ENCODE measurements around the gene NUMA1.

NUMA1 gene

GRCh38 chr11:72075756-72076155 lies 4.6 kb downstream of the NUMA1 start:
- Histone ChIP-seq H3K27me3 (ENCODE audit: control insufficient read depth in 1 of 2, insufficient read depth in 2 of 2, low read length in 2 of 2) (no peaks in the 10 kb centered on the region), H3K4me3 (ENCODE audit: low read depth in 1 of 2, low read length in 2 of 2) (no peak overlapping the region), H3K27ac (ENCODE audit: low read depth, low read length) (no peak overlapping the region), H3K4me1 (ENCODE audit: insufficient read depth, low read length) (peaks cover 22% of the 10 kb centered on the region), H3K9me3 (ENCODE audit: low read length) (no peaks in the 10 kb centered on the region), H3K9ac (ENCODE audit: low read length) (no peak overlapping the region), H3K36me3 (ENCODE audit: insufficient read depth, low read length) (no peaks in the 10 kb centered on the region)

GRCh38 chr11:72075109-72075508 lies 5.2 kb downstream of the NUMA1 start:
- Histone ChIP-seq H3K4me1 (ENCODE audit: insufficient read depth, low read length) (peaks cover 27% of the 10 kb centered on the region), H3K27me3 (ENCODE audit: control insufficient read depth in 1 of 2, insufficient read depth in 2 of 2, low read length in 2 of 2) (no peaks in the 10 kb centered on the region), H3K27ac (ENCODE audit: low read depth, low read length) (no peak overlapping the region), H3K9ac (ENCODE audit: low read length) (no peak overlapping the region), H3K9me3 (ENCODE audit: low read length) (no peaks in the 10 kb centered on the region), H3K4me3 (ENCODE audit: low read depth in 1 of 2, low read length in 2 of 2) (no peak overlapping the region), H3K36me3 (ENCODE audit: insufficient read depth, low read length) (no peaks in the 10 kb centered on the region)

GRCh38 chr11:72072348-72072747 lies 8.0 kb downstream of the NUMA1 start:
- H3K4me1 ChIP-seq (ENCODE audit: insufficient read depth, low read length): peaks cover 39% of the 10 kb centered on the region
- no peaks in the 10 kb centered on the region for H3K27me3 ChIP-seq (ENCODE audit: control insufficient read depth in 1 of 2, insufficient read depth in 2 of 2, low read length in 2 of 2)
- no peaks in the 10 kb centered on the region for H3K9me3 ChIP-seq (ENCODE audit: low read length)
- H3K27ac ChIP-seq (ENCODE audit: low read depth, low read length): peak overlapping the region; percentile 43
- no peak overlapping the region for H3K9ac ChIP-seq (ENCODE audit: low read length)
- H3K36me3 ChIP-seq (ENCODE audit: insufficient read depth, low read length): no peaks in the 10 kb centered on the region
- H3K4me3 ChIP-seq (ENCODE audit: low read depth in 1 of 2, low read length in 2 of 2): no peak overlapping the region

GRCh38 chr11:72070491-72070890 lies 9.9 kb downstream of the NUMA1 start:
- peaks cover 49% of the 10 kb centered on the region for H3K4me1 ChIP-seq (ENCODE audit: insufficient read depth, low read length)
- H3K9me3 ChIP-seq (ENCODE audit: low read length): no peaks in the 10 kb centered on the region
- H3K27me3 ChIP-seq (ENCODE audit: control insufficient read depth in 1 of 2, insufficient read depth in 2 of 2, low read length in 2 of 2): no peaks in the 10 kb centered on the region
- H3K36me3 ChIP-seq (ENCODE audit: insufficient read depth, low read length): no peaks in the 10 kb centered on the region
- H3K27ac ChIP-seq (ENCODE audit: low read depth, low read length): no peak overlapping the region
- no peak overlapping the region for H3K9ac ChIP-seq (ENCODE audit: low read length)
- no peak overlapping the region for H3K4me3 ChIP-seq (ENCODE audit: low read depth in 1 of 2, low read length in 2 of 2)

- H3K27ac ChIP-seq (ENCODE audit: low read depth, low read length): peak overlapping the region; percentile 53
- no peaks in the 10 kb centered on the region for H3K36me3 ChIP-seq (ENCODE audit: insufficient read depth, low read length)
- peak overlapping the region in 1 of 2 donors; percentile 14 for H3K4me3 ChIP-seq (ENCODE audit: low read depth in 1 of 2, low read length in 2 of 2)
- no peak overlapping the region for H3K9ac ChIP-seq (ENCODE audit: low read length)
- H3K27me3 ChIP-seq (ENCODE audit: control insufficient read depth in 1 of 2, insufficient read depth in 2 of 2, low read length in 2 of 2): no peaks in the 10 kb centered on the region
- no peaks in the 10 kb centered on the region for H3K9me3 ChIP-seq (ENCODE audit: low read length)
- H3K4me1 ChIP-seq (ENCODE audit: insufficient read depth, low read length): peaks cover 49% of the 10 kb centered on the region
Measured at GRCh38 chr11:72069787-72070251, 10.5 kb downstream of the NUMA1 start.

- peak overlapping the region; percentile 53 for H3K27ac ChIP-seq (ENCODE audit: low read depth, low read length)
- H3K27me3 ChIP-seq (ENCODE audit: control insufficient read depth in 1 of 2, insufficient read depth in 2 of 2, low read length in 2 of 2): no peaks in the 10 kb centered on the region
- peak overlapping the region in 1 of 2 donors; percentile 14 for H3K4me3 ChIP-seq (ENCODE audit: low read depth in 1 of 2, low read length in 2 of 2)
- no peak overlapping the region for H3K9ac ChIP-seq (ENCODE audit: low read length)
- H3K4me1 ChIP-seq (ENCODE audit: insufficient read depth, low read length): peaks cover 49% of the 10 kb centered on the region
- no peaks in the 10 kb centered on the region for H3K9me3 ChIP-seq (ENCODE audit: low read length)
- H3K36me3 ChIP-seq (ENCODE audit: insufficient read depth, low read length): no peaks in the 10 kb centered on the region
Measured at GRCh38 chr11:72069200-72069599, 11.1 kb downstream of the NUMA1 start.

GRCh38 chr11:72067676-72068075 lies 12.7 kb downstream of the NUMA1 start:
- Histone ChIP-seq H3K27ac (ENCODE audit: low read depth, low read length) (no peak overlapping the region), H3K9me3 (ENCODE audit: low read length) (no peaks in the 10 kb centered on the region), H3K36me3 (ENCODE audit: insufficient read depth, low read length) (no peaks in the 10 kb centered on the region), H3K27me3 (ENCODE audit: control insufficient read depth in 1 of 2, insufficient read depth in 2 of 2, low read length in 2 of 2) (no peaks in the 10 kb centered on the region), H3K4me1 (ENCODE audit: insufficient read depth, low read length) (peaks cover 49% of the 10 kb centered on the region), H3K9ac (ENCODE audit: low read length) (no peak overlapping the region), H3K4me3 (ENCODE audit: low read depth in 1 of 2, low read length in 2 of 2) (no peak overlapping the region)

- no peak overlapping the region for H3K9ac ChIP-seq (ENCODE audit: low read length)
- H3K4me1 ChIP-seq (ENCODE audit: insufficient read depth, low read length): peaks cover 46% of the 10 kb centered on the region
- H3K27ac ChIP-seq (ENCODE audit: low read depth, low read length): peak overlapping the region; percentile 69
- no peak overlapping the region for H3K4me3 ChIP-seq (ENCODE audit: low read depth in 1 of 2, low read length in 2 of 2)
- no peaks in the 10 kb centered on the region for H3K9me3 ChIP-seq (ENCODE audit: low read length)
- H3K27me3 ChIP-seq (ENCODE audit: control insufficient read depth in 1 of 2, insufficient read depth in 2 of 2, low read length in 2 of 2): no peaks in the 10 kb centered on the region
- no peaks in the 10 kb centered on the region for H3K36me3 ChIP-seq (ENCODE audit: insufficient read depth, low read length)
Measured at GRCh38 chr11:72067266-72067665, 13.1 kb downstream of the NUMA1 start.

- Histone ChIP-seq H3K4me1 (ENCODE audit: insufficient read depth, low read length) (peaks cover 42% of the 10 kb centered on the region), H3K9ac (ENCODE audit: low read length) (no peak overlapping the region), H3K27ac (ENCODE audit: low read depth, low read length) (peak overlapping the region; percentile 69), H3K27me3 (ENCODE audit: control insufficient read depth in 1 of 2, insufficient read depth in 2 of 2, low read length in 2 of 2) (no peaks in the 10 kb centered on the region), H3K4me3 (ENCODE audit: low read depth in 1 of 2, low read length in 2 of 2) (no peak overlapping the region), H3K9me3 (ENCODE audit: low read length) (no peaks in the 10 kb centered on the region), H3K36me3 (ENCODE audit: insufficient read depth, low read length) (no peaks in the 10 kb centered on the region)
Measured at GRCh38 chr11:72066855-72067254, 13.5 kb downstream of the NUMA1 start.

- no peak overlapping the region for H3K27ac ChIP-seq (ENCODE audit: low read depth, low read length)
- H3K36me3 ChIP-seq (ENCODE audit: insufficient read depth, low read length): no peaks in the 10 kb centered on the region
- H3K4me3 ChIP-seq (ENCODE audit: low read depth in 1 of 2, low read length in 2 of 2): no peak overlapping the region
- no peak overlapping the region for H3K9ac ChIP-seq (ENCODE audit: low read length)
- H3K27me3 ChIP-seq (ENCODE audit: control insufficient read depth in 1 of 2, insufficient read depth in 2 of 2, low read length in 2 of 2): no peaks in the 10 kb centered on the region
- H3K9me3 ChIP-seq (ENCODE audit: low read length): no peaks in the 10 kb centered on the region
- H3K4me1 ChIP-seq (ENCODE audit: insufficient read depth, low read length): peaks cover 5% of the 10 kb centered on the region
Measured at GRCh38 chr11:72061739-72062396, 18.5 kb downstream of the NUMA1 start.

GRCh38 chr11:72058416-72059034 lies 21.8 kb downstream of the NUMA1 start:
- Histone ChIP-seq H3K9me3 (ENCODE audit: low read length) (no peaks in the 10 kb centered on the region), H3K27ac (ENCODE audit: low read depth, low read length) (peak overlapping the region; percentile 7), H3K4me3 (ENCODE audit: low read depth in 1 of 2, low read length in 2 of 2) (no peak overlapping the region), H3K27me3 (ENCODE audit: control insufficient read depth in 1 of 2, insufficient read depth in 2 of 2, low read length in 2 of 2) (no peaks in the 10 kb centered on the region), H3K4me1 (ENCODE audit: insufficient read depth, low read length) (no peaks in the 10 kb centered on the region), H3K36me3 (ENCODE audit: insufficient read depth, low read length) (no peaks in the 10 kb centered on the region), H3K9ac (ENCODE audit: low read length) (no peak overlapping the region)

Data from muscle layer of colon (tissue), 2 donors.